Measurements from ENCODE around the gene SNCAIP. TPM values are rescaled to one million over a fixed set of nuclear protein-coding genes. Genes with fewer than 3 reads are reported as not detected.
"Not testable (repeated sequence)": the region's sequence is repeated elsewhere in the genome, so short reads cannot be mapped to it uniquely, and the experiment has no call there.

The SNCAIP gene
- total RNA-seq, 2 donors from 2014 or later = 2.9 to 3.2 TPM

DNA sequence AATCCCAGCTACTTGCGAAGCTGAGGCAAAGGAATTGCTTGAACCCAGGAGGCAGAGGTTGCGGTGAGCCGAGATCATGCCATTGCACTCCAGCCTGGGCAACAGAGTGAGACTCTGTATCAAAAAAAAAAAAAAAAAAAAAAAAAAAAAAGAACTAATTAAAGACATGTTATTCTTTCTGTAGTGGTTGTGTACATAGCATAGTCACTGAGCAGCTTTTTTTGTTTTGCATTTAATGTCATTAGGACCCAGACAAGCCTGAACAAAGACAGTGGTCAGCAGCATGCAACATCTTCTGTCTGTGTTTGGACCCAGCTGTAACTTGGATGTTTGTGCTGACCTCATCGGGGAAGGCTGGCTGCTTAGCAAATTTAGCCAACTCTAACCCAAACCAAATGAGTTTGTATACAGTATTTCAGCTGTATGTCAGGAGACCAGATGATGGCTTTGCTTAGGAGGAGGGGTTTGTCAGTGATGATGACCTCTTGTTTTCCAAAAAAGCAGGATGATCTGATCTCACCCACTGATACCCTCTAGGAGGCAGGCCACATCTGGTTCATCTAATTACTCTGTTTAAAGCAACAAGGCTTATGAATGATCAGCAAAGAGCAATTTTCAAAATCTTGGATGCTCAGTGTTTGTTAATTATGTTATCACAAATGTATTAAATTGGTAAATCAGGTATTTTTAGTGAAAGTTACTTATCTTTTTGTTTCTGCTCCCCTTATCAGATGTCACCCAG lies 39.5 kb downstream of the SNCAIP start:
- intact Hi-C loops (cut with DNase I) = no loop called here

DNA sequence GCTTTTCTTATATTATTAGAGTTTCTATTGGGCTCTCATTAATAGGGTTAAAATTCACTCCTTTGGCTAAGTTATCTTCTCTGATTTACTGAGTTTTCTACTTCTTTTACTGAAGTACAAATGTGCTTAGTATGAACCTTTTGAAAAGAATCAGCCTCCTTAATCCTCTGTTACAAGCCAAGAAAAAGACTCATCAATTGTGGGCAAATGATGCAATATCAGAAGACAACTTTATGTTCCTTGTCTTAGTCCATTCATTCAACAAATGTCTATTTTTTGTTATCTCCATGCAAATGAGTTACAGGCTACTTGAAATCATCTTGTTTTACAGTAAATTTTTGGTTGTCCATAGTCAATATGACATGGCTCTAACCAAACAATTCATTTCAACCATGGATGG lies 40.3 kb downstream of the SNCAIP start:
- intact Hi-C loops (cut with DNase I) = no loop called here
- peak in 1 of 2 donors; percentile 34 for ATAC-seq

More for the DNA sequence above, 39.5 kb downstream of the SNCAIP start:
- ATAC-seq (no peak), DNase-seq (no peak)

DNA sequence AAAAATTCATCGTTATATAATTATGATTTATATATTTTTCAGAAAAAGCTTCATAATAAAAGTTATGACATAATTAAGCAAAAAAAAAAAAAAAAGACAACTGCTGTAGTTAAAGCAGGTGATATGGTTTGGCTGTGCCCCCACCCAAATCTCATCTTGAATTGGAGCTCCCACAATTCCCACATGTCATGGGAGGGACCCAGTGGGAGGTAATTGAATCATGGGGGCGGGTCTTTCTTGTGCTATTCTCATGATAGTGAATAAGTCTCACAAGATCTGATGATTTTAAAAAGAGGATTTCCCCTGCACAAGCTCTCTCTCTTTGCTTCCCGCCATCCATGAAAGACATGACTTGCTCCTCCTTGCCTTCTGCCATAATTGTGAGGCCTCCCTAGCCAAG lies 41.3 kb downstream of the SNCAIP start:
- intact Hi-C loops (cut with DNase I); DNase-seq; ATAC-seq: not testable (repeated sequence)

More for the DNA sequence above, 40.3 kb downstream of the SNCAIP start:
- DNase-seq = no peak

DNA sequence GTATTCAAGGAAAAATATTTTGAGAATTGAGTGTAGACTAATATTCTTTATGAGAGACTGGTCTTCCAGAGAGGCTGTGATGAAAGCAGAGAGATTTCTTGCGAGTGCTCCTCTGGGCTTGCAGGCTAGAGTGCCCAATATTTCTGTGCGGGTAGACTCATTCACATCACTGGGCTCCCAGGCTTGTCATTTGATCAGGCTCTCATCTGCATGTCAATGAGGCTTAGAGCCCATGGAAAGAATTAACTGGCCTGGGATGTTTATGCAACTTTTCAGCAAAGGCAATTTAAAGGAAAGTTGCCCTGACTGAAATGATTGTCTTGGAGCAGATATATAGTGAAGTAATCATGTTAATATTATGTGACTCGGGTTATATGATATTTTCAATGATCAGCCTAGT lies 42.3 kb downstream of the SNCAIP start:
- intact Hi-C loops (cut with DNase I) = no loop called here
- no peak for ATAC-seq
- DNase-seq = no peak

DNA sequence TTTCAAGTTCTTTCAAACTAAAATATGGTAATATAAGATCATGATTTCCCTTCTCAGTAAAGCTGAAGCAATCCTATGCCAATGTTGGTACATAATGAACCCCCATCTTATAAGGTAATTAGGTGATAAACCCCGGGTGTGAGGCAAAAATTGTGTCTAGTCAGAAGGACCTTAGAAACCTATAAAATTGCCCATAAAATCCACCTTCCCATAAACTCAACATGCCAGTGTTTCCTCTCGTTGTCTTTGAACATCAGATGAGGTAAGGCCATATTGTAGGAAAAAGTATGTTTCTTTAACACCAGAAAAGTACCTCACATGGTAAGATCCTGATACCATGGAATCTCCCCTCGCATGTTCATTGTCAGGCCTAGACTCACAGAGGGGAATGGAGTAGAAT lies 43.3 kb downstream of the SNCAIP start:
- no peak for DNase-seq
- no peak for ATAC-seq
- intact Hi-C loops (cut with DNase I) = no loop called here

DNA sequence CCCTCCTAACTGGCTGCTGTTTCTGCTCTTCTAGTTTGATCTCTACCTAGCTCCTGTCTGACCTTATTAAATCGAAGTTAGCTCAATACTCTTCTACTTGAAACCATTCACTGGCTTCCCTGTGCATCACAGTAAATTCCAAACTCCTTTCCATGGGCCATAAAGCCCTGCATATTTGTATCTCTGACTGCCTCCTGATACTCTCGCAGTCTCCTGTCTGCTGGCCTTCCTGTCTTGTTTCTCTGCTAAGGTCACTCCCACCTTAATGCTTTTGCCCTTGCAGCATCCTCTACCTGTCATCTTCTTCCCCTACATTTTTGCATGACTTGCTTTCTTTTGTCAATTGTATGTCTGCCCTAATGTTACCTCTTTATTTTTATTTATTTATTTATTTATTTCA lies 44.8 kb downstream of the SNCAIP start:
- intact Hi-C loops (cut with DNase I) = no loop called here
- no peak for DNase-seq
- ATAC-seq = no peak

DNA sequence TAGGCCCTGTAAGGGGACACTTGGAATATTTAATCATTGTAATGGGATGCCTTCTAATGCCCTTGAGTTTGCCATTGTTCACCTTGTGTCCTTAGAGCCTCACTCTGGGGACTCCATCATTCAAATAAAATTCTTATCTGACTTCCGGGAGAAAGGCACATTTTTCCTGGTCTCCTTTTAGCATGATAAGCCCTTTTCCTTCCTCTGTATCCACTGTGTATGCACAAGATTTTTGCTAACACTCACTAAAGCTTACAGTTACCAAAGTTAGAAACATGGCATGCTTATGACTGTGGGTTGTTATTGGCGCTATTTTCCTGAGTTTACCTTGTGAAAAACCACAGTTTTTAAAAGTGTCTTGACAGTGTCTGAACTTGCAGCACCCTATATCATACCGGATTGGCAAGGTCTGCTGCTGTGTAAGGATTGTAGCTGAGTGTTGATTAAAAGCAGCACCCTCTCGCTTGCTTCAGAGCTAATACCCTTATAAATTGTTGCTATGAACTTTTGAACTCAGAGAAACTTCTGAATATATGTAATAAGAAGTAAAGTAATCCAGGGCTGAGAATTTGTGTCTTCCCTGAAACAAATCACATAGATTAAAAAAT lies 46.4 kb downstream of the SNCAIP start:
- intact Hi-C loops (cut with DNase I) = no loop called here
- ATAC-seq (no peak), DNase-seq (no peak)

DNA sequence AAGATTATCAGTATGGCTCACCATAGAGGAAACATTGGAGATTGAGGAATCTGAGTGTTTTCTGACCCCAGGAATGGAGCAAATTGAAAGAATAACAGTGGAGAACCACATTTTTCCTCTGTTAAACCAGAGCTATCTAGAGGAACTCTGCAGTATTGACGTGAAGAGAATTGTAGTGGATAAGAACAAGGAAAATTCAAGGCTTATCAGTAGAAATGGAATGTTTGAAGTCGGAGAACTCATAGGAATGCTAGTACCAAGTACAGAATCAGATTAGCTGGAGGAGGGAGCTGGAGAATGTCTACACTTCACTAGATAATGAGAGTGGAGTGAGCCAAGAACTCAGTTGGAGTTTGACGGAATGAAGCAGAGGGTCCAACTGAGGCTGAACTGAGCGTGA lies 50.3 kb downstream of the SNCAIP start:
- intact Hi-C loops (cut with DNase I) = no loop called here
- ATAC-seq (peak; percentile 38 to 73), DNase-seq (no peak)

DNA sequence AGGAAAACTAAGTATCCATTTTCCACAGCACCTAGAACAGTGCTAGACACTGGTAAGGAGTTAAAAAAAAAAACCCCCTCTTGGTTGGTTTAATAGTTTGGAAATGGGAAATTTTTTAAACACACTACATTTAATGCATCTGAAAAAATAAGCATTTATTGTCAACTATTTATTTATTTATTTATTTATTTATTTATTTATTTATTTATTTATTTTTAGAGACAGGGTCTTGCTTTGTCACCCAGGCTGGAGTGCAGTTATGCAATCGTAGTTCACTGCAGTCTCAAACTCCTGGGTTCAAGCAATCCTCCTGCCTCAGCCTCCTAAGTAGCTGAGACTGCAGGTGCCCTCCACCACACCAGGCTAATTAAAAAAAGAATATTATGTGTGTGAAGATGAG lies 51.6 kb downstream of the SNCAIP start:
- DNase-seq (no peak), ATAC-seq (no peak)
- intact Hi-C loops (cut with DNase I) = no loop called here

DNA sequence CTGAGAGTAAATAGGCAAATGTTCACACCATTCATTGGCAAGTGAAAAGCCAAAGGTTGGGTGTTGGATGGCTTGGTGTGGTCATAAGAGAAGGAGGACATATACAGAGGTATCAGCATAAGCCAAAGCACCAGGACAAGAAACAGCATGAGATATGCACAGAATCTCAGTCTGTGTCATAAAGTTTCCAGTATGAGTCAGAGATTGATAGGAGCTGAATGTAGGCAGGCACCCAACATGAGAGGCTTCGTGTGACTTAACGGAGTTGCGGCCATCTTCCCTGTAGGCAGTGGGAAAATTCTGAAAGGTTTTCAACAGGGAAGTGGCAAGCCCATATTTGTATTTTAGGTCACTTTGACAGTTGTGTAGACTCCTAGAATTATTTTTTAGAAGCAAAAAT lies 54.5 kb downstream of the SNCAIP start:
- ATAC-seq (peak in 1 of 2 donors; percentile 74), DNase-seq (no peak)
- intact Hi-C loops (cut with DNase I) = no loop called here

DNA sequence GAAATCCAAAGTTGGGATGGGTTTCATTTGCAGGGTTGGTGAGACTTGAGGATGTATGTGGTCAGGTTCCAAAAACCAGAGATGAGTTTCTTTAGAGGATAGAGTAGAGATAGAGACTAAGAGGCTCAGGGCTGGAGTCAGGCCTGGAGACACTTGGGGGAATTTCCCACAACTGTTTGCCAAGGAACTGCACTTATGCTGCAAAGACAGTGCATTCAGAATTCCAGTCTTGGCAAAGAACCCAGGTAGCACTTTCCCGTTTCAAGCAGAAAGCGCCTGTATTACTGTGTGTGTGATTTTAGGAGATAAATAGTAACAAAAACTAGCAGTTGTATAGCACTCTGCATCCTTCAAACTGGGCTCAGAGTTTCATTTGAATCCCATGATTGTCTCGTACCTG lies 55.4 kb downstream of the SNCAIP start:
- intact Hi-C loops (cut with DNase I) = no loop called here
- peak in 1 of 2 donors; percentile 25 for ATAC-seq
- no peak for DNase-seq

DNA sequence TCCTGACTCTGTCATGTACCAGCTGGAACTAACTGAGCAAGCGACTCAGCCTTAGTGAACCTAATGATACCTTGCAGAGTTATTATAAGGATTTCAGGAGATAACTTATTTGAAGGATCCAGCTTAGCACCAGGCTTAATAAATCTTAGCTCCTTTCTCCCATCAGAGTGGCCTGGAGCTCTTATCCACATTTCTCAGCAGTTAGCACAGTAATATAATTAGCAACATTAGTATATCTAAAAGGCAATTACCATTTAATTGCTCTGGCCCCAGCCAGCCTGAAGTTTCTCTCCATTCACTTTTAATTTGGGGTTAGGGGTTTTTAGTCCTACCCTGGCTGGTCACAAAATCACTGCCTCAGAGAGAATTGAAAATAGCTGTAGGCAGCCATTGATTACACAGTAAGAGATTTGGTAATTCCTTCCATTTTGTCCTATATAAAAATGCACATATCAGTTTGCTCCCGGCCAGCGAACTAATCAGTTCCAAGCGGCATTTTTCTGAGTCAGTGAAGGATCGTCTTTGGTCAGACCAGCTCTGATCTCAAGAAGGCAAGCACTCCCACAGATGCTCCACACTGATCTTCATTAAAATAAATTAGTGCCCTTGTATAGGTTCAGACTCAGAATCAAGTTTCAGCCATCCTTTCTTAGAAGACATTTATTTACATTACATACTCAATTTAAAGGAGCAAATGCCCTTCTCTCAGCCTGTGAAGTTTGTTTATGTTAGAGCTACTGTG lies 56.6 kb downstream of the SNCAIP start:
- ATAC-seq (no peak), DNase-seq (no peak)
- intact Hi-C loops (cut with DNase I) = no loop called here

DNA sequence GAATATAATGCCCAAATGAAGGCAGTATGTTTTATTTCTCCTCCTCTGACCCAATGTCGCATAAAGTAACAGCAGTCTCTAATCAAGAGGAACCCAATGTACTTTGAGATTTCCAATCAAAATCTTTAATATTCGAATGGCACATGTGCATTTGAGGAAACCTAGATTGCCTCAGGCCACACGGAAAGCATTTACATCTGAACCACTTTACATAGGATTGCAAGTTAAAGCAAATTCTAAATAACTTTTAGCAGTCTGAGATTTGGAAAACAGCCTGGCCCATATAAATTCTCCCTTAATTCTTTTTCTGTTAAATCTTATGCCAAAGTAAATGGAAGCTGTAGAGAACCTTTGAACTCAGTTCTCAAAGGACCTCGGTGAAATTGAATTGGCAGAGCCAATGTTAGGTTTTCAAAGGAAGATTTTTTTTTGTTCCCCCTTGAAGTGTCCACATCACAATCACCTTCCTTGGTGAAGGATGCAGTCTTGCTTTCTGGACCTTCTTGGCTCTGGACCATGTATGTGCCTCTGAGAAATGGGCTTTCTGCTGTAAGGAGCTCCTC lies 57.3 kb downstream of the SNCAIP start:
- DNase-seq (no peak), ATAC-seq (no peak)
- intact Hi-C loops (cut with DNase I) = no loop called here

DNA sequence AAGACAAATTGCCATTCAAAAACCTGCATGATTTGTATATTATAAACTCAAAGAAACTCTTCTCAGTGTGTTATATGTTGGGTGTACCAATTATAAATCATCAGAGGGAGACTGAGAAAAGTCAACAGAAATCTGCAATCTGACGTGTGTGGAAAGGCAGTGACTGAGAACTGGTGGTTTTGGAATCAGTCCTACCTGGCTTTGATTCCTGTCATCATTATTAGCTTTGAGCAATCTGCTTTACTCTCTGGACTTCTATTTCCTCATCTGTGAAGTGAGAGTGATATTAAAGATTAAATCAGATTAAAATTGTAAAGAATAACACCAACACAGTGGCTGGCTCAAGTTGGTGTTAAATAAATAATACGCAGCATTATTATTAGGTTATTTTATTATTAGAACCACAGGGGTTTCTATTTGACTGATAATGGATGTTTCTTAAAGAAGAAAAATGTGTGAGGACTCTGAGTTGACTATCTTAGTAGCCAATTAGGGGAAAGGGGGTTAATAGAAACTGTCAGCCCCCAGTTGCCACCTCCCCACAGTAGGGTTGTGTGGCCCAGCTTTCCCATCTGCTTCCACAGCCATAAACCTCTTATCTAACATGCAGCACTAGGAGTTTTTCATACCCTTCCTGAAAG lies 59.6 kb downstream of the SNCAIP start:
- DNase-seq (no peak), ATAC-seq (no peak)
- intact Hi-C loops (cut with DNase I) = no loop called here

DNA sequence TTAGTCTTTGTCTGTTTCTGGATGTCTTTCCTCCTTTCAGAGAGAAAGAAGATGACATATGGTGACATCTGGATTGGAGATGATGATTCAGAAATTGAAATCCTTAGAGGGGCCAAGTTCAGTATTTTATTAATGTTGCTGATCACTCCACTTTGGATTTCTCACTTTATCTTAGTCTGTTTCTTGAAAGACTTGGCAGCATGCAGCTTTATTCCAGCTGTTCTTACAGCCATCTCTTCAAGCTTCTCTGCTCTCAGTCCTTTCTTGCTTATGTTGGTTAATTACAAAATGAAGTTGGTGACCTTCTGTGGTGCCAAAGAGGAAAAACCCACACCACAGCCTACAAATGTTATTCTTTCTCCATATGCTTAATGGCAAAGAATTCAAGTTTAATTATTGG lies 62.1 kb downstream of the SNCAIP start:
- DNase-seq = no peak
- intact Hi-C loops (cut with DNase I) = no loop called here
- no peak for ATAC-seq

DNA sequence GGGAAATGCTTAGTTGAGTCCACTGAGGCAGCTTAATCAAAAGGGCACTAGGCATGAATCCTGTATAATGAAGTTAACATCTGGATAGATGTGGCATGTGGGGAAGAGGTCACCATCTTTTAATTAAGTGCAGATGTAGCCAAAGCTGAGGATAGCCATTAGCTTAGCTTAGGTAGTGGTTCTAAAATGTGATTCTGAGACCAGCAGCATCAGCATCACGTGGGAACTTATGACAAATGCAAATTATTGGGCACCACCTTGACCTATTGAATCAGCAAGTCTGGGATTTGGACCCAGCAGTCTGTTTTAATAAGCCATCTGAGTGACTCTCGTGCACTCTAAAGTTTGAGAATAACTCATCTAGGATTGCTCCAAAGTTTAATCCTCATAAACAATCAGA lies 63.8 kb downstream of the SNCAIP start:
- intact Hi-C loops (cut with DNase I) = no loop called here
- DNase-seq (no peak), ATAC-seq (no peak)

DNA sequence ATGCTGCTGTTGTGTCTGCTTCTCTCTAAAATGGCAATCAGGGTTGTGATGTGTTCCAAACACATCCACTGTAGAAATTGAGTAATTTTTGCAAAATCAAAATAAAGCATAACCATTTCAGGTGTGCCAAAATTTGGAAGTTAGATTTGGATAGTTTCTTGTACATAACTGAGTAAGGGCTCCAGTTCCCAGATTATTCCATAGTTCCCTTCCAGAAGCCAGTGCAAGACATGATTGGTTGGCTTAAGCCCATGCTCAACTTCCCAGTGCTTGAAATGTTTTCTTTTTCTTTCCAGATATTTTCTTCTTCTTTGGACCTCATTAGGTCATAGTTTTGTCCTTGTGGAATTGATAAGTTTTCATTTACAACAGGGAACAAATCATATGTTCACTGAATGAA lies 64.2 kb downstream of the SNCAIP start:
- ATAC-seq (peak in 1 of 2 donors; percentile 19), DNase-seq (no peak)
- intact Hi-C loops (cut with DNase I) = no loop called here

DNA sequence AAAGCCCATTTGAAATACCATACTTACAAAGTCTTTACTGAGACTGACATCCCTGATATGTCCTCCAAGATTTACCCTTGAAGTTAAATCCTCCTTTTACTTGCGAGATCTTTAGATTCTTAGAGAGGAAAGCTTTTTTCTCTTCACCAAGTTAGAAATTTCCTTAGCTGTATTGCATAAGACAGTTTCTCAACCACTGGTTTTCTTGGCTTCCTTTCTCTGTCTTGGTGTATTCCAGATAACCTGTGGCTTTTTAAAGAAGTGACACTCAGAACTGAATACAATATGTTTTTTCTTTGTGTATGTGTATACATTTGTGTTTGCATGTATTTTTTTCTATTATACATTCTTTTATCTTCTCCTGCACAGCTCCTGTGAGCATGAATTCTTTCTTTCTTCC lies 65.0 kb downstream of the SNCAIP start:
- DNase-seq = no peak
- peak; percentile 44 to 51 for ATAC-seq
- intact Hi-C loops (cut with DNase I) = no loop called here

DNA sequence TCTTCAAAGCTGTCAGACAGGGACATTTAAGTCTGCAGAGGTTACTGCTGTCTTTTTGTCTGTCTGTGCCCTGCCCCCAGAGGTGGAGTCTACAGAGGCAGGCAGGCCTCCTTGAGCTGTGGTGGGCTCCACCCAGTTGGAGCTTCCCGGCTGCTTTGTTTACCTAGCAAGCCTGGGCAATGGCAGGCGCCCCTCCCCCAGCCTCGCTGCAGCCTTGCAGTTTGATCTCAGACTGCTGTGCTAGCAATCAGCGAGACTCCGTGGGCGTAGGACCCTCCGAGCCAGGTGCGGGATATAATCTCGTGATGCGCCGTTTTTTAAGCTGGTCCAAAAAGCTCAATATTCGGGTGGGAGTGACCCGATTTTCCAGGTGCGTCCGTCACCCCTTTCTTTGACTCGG lies 70.9 kb downstream of the SNCAIP start:
- intact Hi-C loops (cut with DNase I); ATAC-seq; DNase-seq: not testable (repeated sequence)

All from left cardiac atrium (tissue), 4 donors.